ENCODE data around the gene ZNF208.
"Not testable (repeated sequence)": the region's sequence is repeated elsewhere in the genome, so short reads cannot be mapped to it uniquely, and the experiment has no call there.

ZNF208 gene
- 5.6 to 9.5 (median 6.9) reads per million in 4 experiments for total RNA-seq

- not testable (repeated sequence) for DNase-seq
These were observed at the start of gene ZNF208 for GRCh38 chr19:22010437-22011143. TSS of gene ZNF208 (minus strand) at chr19:22010943. CDS start at chr19:22010794, 149 bp downstream.

GRCh38 chr19:22052644-22053013, 41.9 kb upstream of the ZNF208 start:
- DNase-seq = no peak

- not testable (repeated sequence) for DNase-seq
These were observed 30.4 kb upstream of the ZNF208 start for GRCh38 chr19:22041151-22041550.

DNA sequence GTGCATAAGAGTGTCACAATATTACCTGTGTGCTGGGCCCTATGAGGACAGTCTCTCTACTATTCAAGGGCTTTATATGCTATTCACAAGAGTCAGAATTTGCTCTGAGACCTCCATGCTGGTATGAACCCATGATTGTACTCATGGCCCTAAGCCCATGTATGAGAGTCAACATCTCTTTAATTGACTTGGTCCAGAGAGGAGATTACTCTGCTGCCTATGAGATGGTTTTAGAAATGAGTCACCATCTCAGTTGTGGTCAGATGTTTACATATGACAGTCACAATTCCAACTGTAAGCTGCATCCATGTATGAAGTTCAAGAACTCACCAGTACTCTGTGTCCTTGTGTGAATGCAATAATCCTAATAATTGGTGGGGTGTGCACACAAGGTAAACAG, 19.9 kb upstream of the ZNF208 start:
- no peak for DNase-seq

DNA sequence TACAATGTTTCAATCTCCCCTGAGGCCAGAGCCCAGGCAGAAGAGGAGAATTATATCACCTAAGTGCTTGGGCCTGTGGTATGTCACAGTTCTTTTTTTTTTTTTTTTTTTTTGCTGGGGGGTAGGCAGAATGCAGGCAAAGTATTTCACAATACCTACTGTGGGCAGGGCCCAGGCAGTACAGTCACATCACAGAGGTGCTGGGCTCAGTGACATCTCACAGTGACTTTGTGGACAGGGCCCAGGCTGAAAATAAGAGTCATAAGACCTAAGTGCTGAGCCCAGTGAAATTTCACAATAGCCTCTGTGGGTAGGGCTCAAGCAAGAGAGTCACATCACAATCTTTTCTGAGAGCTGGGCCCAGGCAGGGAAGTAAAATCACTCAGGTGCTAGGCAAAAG, 15.9 kb upstream of the ZNF208 start:
- DNase-seq = no peak

GRCh38 chr19:22025539-22025938, 14.8 kb upstream of the ZNF208 start:
- DNase-seq = not testable (repeated sequence)

- DNase-seq = no peak
These were observed 40.3 kb downstream of the ZNF208 start for GRCh38 chr19:21970466-21970865.

GRCh38 chr19:21947775-21948174, 63.0 kb downstream of the ZNF208 start:
- no peak for DNase-seq

DNA sequence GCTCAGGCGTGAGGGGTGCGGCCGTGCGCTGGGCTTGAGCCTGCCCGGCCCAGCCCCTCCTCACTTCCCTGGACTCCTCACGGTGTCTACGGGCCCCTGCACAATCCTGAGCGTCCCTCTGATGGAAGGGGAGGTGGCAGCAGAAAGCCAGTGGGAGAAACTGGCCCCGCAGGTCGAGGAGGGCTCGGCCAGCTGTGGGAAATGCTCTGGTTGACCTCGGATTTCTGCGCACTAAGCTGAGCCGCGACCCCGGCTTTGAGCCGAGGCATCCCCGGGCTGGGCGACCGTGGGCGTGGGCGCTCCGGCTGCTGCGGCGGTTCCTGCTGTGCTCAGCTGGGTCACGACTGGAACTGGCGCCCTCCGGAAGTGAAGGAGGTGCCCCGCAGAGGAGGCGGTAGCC, 70.1 kb downstream of the ZNF208 start:
- no peak for DNase-seq

DNA sequence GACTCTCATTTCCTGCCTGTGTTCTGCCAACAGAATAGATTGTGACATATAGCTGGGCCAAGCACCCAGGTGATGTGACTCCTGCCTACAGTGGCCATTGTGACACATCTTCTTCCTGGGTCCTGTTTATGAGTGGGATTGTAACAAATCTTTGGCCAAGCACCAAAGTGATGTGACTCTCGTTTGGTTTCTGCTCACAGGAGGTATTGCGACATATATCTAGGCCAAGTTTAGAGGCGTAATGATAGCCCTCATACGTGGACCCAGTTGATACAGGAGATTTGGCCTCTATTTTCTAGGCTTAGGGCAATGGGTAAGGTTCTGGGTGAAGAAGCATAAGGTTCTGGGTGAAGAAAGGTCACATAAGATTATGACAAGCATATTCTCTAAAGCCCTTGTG, 76.2 kb downstream of the ZNF208 start:
- DNase-seq = no peak

DNA sequence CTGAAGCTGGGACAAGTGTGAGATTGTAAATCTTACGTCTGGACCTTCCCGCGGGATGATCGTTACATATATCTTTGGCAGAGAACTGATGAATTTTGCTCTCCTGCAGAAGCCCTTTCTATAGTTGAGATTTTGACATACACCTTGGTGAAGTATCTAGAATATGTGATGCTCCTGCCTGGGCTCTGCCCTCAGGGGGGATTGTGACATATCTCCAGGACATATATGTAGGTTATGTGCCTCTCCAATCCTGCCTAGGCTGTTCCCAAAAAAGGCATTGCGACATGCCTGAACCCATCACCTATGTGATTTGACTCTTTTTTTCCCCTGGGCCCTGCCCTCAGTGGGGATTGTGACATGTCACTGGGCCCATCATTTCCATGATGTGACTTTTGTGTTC, 76.6 kb downstream of the ZNF208 start:
- DNase-seq = no peak

DNA sequence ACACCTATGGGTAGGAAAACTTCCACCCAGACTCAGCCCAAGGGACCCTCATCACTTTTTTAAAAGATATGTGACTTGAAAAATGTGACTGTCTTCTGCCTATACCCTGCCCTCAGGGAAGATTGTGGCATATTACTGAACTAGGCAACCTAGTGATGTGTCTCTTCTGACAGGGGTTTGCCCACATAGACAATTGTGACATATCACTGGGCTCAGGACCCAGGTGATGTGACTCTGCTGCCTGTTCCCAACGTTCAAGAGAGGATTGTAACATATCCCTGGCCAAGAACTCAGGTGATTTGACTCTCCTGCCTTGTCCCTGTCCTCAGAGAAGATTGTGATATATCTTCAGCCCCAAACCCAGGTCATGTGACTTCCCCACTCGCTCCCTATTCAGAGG, 88.5 kb downstream of the ZNF208 start:
- DNase-seq = no peak

DNA sequence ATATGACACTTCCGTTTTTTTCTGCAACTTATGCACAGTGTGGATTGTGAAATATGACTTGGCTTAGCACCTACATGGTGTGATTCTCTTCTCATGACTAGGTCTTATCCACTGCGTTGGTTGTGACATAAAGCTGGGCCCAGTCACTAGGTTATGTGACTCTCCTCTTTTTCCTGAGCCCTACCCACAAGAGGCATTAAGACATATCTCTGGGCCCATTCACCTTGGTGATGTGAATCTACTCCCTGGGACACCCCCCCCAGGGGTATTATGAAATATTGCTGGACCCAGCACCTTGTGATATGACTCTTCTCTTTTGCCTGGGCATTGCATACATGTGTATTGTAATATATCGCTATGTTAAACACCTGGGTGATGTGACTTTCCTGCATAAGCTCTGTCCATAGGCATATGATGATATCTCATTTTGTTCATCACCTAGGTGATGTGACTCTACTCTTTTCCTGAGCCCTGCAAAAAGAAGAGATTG, 89.0 kb downstream of the ZNF208 start:
- DNase-seq = no peak

DNA sequence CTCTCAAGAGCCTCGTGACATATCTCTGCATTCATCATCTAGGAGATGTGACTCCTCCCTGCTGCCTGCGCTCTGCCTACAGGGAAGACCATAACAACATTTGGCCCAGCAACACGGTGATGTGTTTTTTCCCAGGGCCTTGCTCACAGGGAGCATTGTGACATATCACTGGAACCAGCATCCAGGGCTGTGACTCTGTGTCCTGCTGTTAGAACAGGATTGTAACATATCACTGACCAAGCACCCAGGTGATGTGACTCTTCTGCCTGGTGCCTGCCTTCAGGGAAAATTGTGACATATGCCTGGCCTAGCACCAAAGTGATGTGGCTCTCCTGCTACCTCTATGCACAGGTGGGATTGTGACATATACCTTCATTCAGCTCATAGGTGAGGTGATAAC, 95.3 kb downstream of the ZNF208 start:
- no peak for DNase-seq

DNA sequence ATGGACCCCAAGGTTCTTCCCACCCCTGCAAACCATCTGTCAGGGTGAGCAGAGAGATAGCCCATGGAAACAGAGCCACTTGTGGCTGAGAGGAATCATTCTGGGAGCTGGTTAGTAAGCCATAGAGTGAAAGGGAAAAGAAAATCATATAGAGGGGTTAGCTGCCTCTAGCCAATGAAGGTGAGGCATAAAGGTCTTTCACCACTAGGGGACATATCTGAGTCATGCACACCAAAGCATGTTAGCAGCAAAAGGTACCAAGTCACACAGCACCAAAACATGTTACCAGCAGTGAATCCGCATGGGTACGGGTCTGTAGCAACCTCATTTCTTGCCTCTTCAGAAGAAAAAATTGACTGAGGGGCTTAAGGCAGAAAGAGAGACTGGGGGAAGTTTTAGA, 98.1 kb downstream of the ZNF208 start:
- DNase-seq = no peak

- DNase-seq = no peak
These were observed 100.4 kb downstream of the ZNF208 start for GRCh38 chr19:21910318-21910717.

- no peak for DNase-seq
These were observed 102.7 kb downstream of the ZNF208 start for GRCh38 chr19:21908066-21908465.

DNA sequence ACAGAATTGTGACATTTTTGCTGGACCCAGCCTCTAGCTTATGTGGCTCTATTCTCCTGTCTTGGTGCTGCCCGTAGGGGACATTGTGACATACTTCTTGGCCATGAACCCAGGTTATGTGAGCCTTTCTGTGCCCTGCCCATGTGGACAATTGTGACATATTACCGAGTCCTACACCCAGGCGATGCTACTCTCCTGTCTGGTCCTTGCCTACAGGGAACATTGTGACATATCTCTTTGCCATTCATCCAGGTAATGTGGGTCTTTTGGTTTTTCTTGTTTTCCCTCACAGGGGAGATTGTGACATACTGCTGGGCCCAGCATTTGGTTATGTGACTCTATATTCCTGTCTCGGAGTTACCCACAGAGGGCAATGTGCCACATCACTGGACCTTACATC, 103.2 kb downstream of the ZNF208 start:
- DNase-seq = no peak

- DNase-seq = no peak
These were observed 108.2 kb downstream of the ZNF208 start for GRCh38 chr19:21902571-21902970.

DNA sequence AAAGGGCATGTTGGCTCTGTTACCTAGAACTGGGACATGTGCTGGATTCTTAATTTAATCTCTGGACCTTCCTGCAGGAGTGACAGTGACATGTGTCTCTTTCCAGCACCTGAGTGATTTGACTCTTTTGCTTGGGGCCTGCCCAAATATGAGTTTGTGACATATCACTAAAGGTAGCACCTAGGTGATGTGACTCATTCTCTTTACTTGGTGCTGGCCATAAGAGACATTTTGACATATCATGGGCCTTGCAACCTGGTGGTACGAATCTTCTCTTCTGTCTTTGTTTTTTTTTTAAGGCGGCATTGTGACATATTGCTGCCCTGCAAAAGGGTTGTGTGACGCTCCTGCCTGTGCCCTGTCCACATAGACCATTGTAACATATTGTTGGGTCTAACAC, 108.9 kb downstream of the ZNF208 start:
- DNase-seq = no peak

DNA sequence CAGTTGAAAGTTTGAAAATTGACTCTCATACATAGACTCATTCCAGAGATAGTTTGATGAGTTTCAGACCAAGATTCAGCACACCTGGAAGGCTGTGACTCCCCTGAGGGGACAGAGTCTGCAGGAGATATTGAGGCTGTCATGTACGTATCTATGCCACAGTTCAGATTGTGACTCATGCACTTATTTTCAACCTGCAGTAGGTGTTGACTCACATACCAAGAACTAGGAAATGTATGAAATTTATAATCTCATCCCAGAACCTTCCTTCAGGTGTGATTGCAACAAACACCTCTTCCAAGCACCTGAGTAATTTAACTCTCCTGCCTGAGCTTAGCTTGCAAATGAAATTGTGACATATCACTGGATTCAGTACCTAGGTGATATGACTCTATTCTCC, 110.3 kb downstream of the ZNF208 start:
- no peak for DNase-seq

- no peak for DNase-seq
These were observed 119.7 kb downstream of the ZNF208 start for GRCh38 chr19:21891086-21891485.

DNA sequence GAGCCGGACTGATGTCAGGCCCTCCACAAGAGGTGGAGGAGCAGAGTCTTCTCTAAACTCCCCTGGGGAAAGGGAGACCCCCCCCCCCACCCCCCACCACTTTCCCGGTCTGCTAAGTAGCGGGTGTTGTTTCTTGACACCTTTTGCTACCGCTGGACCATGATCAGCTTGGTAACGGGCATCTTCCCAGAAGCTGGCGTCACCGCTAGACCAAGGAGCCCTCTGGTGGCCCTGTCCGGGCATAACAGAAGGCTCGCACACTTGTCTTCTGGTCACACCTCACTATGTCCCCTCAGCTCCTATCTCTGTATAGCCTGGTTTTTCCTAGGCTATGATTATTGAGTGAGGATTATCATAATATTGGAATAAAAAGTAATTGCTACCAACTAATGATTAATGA, 120.7 kb downstream of the ZNF208 start:
- DNase-seq = peak; percentile 4

DNA sequence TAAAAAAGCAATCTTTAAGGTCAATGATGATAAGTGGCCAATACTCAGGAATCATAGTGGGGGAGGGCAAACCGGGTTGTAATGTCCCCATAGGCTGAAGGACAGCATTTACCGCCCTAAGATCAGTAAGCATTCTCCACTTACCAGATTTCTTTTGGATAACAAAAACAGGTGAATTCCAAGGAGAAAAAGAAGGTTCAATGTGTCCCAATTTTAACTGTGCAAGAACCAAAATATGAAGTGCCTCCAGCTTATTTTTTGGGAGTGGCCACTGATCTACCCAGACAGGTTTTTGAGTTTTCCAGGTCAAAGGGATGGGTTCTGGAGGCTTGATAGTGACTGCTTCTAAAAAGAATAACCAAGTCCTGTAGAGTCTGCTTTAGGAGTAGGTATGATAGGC, 125.2 kb downstream of the ZNF208 start:
- DNase-seq = not testable (repeated sequence)

GRCh38 chr19:21884786-21885185, 126.0 kb downstream of the ZNF208 start:
- DNase-seq = not testable (repeated sequence)

All from effector CD8-positive, alpha-beta T cell (primary cell).